GF-D8 (cell line): ENCODE data around the gene LRRC32.

ENCODE experiments used
- DNase-seq: peaks from one replicate; lab custom pipeline; 2025; lab: John Stamatoyannopoulos, UW

The LRRC32 gene

DNA sequence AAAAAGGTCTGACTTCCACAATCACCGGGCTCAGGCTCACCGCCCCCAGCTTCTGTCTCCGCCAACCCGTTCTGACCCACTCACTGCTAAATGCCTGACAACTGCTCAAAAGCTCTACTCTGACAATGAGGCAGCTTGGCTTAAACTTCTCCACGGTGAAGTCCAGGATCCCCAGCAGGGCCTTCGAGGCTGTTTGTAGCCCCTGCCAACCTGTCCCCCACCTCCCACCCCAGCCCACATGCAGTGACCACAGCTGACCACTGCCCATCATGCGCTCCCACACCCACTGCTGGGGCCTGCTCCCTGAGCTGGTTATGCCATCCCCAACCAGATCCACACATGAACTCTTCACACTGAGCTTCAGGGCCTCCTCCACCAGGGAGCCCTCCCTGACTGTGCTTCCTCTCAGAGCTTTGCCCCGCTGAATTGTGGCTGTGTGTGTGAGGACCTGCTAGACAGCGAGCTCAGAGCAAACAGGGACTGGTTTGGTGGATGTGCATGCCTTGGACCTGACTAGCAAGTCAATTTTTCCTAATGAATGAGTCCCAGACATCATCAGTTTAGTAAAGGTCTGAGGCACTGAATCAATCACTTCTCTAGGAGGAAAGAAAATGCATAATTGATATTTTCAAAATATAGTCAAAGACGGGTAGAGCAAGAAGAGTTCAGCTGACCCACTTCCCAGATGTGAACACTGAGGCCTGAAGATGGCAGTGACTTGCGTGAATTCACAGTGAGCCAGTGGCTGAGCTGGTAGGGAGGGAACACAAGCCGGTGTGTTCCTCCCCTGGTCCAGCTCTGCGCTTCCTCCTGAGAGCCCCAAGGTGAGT is 7.7 kb downstream of the LRRC32 start:
- DNase-seq = no peak

DNA sequence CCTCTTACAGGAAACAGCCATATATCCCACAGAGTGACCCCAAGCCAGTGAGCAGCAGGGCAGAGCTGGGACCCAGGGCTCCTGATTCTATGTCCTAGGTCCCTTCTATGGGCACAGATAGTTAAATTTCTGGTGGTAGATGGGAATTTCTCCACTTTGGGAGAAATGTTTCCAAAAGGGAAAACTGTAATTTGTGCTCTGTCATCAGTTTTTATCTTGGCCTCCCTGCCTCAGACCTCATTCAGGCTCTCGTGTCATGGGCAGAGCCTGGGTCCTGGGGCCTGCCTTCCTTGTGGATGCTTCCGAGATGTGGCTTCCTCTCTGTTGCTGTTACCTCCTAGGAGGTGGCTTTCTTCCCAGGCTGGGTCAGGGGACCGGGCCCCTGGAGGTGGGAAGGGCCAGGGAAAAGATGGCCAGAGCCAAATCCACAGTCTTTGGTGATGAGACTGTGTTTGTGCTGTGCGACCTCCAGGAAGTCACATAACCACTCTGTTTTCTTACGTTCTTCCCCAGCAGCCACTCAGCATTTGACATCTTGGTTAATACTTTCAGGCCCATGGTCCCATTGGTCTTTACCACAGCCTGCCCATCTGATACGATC is 8.6 kb downstream of the LRRC32 start:
- DNase-seq = no peak

DNA sequence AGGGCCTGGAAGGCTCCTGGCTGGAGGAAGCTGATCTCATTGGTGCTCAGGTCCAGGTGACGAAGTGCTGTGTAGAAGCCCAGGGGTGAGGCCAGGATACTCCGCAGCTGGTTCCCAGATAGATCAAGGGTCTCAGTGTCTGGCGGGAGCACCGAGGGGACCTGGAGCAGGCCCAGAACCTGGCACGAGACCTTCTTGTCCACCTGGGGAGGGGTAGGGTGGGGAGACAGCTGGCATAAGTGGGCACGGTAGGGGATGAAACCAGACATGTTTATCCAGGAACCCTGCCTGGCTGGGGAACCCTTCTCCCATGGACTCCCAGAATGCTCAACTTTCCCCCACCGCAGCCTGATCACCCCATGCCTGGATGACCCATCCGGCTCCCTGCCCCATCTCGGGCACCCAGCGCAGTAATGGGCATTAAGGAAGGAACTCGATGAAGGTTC is 9.2 kb downstream of the LRRC32 start:
- no peak for DNase-seq

DNA sequence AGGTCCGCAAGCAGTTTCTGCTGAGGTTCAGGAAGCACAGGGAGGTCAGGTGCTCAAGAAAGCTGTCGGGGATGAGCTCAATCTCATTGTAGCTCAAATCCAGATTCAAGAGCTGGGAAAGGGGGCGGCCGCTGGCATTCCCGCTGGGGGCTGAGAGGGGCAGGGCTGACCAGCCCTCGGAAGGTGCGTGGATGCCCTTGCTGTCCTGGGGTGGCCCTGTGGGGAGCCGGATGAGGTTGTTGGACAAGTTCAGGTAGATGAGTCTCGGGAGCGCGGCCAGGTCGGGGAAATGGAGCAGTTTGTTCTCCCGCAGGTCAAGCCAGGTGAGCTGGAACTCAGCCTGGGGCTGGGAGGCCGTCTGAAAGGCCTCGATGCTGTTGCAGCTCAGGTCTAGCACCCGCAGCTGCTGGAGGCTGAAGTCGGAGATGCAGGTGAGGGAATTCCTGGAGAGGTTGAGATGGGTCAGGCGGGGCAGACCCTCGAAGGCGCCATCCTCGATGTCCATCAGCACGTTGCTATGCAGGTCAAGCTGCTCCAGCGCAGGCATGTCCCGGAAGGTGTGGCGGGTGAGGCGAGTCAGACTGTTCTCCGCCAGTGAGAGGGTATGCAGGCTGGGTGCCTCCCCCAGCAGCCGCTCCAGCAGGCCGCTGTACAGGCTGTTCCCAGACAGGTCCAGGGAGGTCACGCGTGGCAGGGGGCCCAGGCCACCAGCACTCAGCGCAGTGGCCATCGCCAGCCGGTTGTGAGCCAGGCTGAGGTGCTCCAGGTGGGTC is 9.8 kb downstream of the LRRC32 start:
- no peak for DNase-seq

DNA sequence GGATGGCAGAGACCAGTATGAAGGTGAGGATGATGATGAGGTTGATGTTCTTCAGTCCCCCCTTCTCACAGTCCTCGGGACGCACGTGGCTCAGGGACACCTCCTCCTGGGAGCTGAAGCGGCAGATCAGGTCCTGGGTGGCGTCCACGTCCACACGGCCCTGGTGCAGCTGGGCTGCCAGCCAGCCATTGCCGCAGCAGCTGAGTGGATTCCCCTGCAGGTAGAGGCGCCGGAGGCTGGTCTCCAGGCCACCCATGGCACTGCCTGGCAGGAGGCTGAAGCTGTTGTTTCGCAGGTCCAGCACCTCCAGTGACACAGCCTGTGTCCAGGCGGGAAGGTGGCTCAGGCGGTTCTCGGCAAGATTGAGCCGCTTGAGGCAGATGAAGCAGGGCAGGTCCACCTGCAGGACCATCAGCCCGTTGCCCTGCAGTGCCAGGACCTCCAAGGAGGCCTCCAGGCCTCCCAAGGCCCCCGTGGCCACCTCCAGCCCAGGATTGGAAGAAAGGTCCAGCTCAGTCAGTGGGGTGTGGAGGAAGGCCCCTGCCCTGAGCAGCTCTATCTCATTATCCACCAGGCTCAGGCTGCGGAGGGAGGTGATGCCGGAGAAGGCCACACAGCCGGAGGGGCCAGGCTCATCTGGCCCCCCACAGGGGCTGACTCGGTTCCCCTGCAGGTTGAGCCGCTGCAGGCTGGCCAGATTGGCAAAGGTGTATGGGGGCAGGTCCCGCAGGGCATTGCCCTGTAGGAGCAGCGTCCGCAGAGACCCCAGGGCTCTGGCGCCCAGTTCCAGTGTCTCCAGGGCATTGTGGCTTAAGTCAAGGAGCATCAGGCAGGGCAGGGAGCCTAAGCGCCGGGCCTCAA is 10.6 kb downstream of the LRRC32 start:
- DNase-seq = no peak

DNA sequence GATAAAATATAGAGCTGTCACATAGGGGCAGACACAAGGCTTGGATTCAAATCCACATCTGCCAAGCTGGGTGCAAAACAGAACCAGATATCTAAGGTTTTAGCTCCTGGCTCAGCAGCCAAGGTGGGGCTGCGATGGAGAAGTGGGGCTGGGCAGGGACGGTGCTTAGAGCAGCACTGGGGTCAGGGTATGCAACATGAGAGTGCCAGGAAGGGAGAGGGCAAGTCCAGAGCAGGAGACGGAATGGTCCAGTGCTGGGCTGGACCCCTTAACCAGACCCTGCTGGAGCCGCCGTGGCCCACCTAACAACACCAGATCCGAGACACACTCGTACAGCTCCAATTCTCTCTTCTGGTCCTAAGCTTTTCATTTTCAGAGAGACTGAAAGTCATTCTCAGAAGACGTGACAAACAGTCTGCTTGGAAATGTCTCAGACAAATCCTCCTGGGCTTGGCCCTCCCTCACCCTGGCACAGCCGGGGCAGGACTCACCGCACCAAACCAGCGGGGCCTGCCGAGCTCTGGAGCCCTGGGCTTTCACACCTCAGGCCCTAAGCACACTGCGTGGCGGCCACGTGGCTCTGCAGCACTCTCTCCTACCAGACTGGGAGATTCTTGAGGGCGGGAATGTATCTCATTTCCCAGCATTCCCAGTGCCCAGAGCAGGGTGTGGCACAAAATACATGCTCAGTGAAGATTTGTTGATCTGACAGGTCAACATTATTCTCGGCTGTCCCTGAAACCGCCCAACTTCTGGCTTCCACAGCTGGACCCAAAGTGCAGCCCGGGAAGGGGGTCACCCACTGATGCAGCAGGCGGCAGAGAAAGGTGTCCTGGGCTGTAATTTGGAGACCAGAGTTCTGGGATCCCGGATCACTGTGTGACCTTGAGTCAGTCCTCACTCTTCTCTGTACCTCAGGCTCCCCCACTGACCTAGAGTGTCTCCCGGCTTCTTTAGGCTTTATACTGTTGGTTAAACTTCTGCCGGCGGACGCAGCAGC is 11.6 kb downstream of the LRRC32 start:
- DNase-seq = no peak

DNA sequence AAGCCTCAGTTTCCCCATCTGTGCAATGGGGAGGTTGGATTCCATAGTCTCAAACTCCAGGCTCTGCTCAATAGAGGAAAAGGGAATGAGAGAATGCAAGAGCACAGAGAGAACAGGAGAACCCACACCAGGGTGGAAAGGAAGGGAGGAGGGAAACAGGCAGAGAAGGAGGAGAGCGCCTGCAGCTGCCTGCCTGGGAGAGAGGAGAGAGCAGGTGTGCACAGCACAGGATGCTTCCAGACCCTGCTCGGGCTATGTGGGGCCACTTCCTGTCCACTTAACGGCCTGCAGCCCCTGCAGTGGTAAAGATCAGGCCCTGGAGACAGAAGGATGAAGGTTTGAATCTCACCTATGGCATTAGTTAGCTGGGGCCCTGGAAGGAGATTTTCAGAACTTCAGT is 12.3 kb downstream of the LRRC32 start:
- DNase-seq = no peak

DNA sequence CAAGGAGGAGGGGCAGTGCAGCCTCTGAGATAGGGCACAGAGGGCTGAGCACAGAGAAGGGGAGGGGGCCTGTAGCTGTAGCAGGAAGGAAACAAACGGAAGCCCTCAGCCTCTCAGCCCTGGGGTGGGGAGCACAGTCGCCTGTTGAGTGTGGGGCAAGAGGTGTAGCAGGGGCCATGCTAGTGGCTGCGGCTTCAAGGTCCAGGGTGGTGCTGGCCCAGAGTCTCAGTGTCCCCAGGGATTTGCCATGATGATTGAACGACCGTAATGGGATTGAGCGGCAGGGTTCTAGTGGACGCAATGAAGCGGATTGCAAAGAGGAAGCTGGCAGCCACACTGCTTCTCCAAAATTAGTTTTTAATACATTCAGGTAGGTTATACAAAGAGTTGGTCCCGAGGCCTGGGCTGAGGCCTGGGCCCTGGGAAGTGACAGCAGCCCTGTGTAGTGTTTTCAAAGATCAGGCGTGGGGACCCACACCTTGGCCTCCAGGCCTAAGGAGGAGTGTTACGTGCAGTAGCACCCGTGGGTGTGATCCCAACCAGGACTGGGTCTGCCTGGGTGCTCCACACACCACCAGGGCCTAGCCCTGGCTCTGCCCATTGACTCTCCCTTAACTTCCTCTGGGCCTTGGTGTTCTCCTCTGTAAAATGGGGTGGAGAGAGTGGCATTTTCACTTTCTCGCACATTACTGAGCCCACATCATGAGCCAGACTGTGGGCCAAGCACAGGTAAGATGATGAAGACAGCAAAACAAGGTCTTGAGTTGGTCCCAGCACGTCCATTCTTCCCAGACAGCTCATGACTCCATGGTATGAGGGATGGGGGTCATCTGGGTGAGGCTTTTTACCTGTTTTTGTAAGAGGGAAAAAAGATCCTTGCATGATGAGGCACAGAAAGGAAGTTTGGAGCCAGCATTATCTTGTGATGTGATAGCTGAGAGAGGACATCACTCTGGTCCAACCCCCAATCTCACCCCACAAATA is 13.1 kb downstream of the LRRC32 start:
- no peak for DNase-seq

DNA sequence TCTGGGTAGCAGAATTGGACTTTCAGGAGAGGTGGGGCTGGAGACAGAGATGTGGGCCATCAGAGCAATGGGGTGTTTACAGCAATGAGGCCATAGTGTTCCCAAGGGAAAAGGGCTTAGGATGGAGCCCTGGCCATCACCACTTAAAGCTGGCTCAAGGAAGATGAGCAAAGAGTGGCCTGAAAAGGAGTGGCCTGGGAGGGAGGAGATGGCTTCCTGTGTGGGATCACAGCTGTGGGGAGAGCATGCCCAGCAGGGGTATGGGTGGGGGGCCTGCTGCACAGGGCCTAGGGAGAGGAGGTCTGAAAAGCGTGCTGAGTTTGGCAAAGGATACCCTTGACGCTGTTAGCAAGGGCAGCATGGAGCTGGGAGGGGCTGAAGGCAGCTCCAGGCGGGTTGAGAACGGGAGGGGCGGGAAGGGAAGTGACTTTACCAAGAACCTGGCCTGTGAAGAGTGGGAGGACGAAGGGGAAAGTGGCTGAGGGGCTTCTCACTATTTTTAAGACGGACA is 13.9 kb downstream of the LRRC32 start:
- DNase-seq = no peak

DNA sequence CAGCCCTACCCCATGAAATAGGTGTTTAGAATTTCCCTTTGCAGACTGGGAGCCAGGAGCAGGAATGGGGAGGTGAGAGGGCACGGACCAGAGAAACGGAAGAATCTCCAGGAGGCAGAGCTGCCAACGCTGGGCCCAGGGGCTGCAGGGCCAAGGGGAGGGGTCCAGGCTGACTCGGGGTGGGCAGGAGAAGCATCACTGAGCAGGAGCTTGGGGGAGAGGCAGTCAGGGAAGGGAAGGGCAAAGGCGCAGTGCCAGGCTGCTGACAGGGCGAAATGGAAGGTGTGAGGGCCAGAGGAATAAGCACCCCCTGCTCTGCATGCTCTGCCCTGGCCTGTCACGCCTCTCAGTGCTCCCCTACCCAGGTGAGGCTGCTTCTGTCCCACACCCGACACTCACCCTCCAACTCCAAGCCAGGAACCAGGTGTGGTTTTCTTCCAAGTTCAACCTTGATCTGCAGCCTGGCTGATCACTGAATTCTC is 14.5 kb downstream of the LRRC32 start:
- no peak for DNase-seq

DNA sequence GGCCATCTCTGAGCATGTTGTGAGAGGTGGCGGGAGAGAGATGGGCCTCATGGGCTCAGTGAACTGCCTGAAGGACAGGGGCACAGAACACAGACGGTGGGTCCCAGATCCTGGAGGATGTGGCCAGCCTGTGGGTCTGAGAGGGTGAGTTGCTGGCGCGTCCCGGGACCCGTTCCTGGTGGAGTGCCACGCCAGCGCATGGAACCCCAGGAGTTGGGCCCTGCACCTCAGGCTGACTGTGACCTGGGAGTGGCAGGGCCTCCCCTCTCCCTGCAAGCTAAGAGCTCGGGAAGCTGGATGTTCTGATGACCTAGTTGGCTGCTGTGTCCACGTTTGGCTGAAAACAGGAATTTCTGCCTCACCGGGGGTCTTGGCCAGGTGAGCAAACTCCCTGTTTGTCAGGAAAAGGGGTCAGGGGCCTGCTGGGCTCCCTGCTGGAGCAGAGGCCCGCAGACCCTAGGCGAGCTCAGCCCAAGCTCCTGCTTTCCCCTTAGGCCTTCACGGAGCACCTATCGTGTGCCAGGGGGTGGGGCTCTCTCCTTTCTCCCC is 15.0 kb downstream of the LRRC32 start:
- no peak for DNase-seq

DNA sequence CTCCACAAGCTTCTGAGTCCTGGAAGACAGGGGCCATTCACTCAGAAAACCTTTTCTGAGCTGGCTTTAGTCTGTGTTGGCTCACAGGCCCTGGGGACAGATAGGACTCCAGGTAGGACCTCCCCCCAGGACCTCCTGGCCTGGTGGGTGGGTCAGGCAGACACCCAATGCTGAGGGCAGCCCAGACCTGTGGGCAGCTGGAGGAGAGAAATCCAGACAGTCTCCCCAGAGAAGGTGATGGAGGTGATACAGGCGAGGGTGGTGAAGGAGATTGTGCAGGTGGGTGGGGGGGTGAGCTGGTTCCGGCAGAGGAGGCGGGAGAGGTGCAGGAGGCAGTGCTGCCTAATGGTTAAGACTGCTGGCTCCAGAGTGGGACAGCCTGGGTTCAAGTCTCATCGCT is 15.6 kb downstream of the LRRC32 start:
- DNase-seq = no peak

DNA sequence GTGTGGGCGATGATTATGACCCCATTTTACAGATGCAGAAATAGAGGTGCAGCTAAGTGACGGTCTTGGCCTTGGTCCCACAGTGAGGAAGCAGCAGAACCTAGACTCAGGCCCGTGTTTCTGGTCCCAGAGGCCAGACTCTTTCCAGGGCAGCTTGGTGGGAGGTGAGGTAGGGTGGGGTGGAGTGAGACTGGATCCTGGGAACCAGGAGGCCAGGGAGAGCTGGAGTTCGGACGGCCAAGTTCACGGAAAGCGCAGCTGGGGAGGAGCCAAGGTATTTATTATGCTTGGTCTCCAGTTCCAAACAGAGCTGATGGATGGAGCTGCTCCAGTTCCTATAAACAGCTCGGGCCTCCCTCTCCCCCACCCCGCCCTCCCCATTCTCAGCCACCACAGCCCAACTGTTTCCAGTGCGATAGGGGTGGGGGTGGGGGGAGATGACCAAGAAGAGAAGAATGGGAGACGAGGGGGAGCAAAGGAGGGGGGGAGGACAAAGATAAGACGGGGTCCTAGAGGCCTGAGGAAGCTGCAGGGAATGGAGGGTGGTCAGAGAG is 16.2 kb downstream of the LRRC32 start:
- DNase-seq = no peak

DNA sequence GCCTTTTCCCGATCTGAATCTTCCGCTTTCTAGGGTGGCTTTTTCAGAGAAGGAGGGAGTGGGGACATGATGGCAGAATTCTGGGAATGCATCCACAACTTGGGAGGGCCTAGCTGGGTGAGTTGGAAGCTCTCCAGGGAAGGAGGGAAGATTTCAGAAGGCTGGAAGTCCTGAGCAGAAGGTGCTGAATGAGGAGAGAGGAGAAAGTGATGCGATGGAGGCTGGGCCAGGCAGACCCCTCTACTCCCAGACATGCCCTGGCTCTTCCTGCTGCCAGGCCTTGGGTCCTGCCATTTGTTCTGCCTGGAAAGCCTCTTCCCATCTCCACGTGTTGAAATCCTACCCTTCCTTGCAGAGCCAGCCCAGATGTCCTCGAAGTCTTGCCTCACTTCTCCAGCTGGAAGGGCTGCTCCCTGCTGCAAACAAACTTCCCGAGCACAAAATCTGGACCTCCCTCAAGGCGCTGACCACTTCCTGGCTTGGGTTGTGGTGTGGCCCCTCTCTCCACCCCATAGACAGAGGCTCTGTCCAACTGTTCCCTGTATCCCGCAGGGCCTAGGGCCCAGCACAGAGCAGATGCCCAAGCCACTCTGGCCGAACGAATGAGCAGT is 16.8 kb downstream of the LRRC32 start:
- no peak for DNase-seq

DNA sequence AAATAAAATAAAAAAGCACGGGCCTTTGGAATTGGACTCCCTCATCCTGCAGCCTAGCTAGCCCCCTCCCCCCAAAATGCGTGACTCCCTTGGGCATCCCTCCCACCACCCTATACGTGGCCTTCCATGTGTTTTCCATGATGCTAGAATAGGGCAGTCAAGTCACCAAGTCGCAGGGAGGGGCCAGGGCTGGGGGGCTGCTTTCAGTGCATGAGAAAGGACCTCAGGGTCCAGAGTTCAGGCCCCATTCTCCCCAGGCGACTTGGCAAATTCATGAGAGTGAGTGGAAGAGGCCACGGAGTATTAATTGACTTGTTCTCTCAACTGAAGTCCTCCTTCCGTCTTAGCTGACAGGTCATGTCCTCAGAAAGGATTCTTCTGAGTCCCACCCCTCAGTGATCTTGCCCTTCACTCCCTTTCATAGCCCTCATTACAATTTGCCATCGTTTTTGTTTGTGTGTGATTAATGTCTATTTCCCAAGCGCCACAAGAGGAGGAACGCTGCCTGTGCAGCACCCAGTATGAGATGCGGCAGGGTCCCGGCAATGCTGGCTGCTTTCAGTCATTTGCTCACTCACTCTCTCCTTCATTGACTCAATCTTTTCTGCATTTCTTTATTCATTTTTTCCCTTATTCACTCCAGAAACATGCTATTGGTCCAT is 17.4 kb downstream of the LRRC32 start:
- DNase-seq = no peak

DNA sequence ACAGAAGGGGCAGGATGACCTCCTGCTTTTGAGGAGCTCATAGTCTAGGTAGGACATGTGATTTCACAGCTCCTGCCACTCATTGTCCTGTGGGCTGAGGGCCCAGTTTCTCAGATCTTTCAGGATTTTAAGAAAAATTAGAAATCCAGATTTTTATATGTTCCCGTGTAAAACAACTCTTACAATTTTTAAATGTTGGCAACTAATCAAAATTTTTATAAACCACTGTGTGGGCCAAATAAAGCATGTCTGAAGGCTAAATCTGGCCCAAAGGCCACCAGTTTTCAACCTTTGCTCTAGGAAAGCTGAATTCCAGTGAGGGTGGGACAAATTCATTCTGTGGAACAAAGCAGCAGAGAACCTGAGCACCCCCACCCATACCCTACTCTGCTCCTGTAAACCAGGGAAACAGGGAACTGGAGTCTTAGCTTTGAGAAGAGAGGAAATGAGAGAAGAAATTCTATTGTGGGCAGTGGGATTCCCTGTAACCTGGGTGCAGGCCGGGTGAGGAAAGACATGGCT is 20.6 kb downstream of the LRRC32 start:
- no peak for DNase-seq

DNA sequence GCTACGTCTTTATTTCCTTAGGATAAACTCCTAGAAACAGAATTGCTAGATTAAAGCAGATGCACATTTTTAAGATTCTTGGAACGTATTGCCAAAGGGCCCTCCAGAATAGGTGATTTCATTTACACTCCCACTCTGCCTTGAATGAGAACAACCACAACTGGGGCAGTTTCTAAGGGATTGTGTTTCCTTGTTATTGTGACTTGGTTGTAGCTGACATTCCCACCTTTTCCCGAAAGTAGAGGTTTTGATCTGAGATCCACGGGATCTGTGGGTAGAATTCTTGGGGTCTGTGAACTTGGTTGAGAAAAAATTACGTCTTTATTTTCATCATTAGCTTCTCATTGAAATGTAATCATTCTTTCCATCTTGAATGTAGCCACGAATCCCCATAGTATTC is 21.5 kb downstream of the LRRC32 start:
- no peak for DNase-seq
